Endothelial cell of umbilical vein (primary cell): Measurements from ENCODE around the gene LANCL2. TPM values are rescaled to one million over a fixed set of nuclear protein-coding genes. Genes with fewer than 3 reads are reported as not detected.

Experiments
- BruUV-seq: library from RNA; stranded (reverse); fragments of 400-500 nt; replicated peaks from 2 replicates; lab custom pipeline; 2021; lab: Mats Ljungman, UMichigan
- CTCF ChIA-PET: fragments of 300-600, 350-600 bp; sonication (Branson Sonifier 250); formaldehyde crosslinking; loops from one replicate; lab custom pipeline; 2021; ENCODE audit warnings: antibody characterized with exemption, inconsistent platforms; lab: Charles Lee
- POLR2A ChIA-PET: fragments of 300-600, 350-600 bp; sonication (Branson Sonifier 250); formaldehyde crosslinking; loops from one replicate; lab custom pipeline; 2021; ENCODE audit warnings: antibody characterized with exemption, inconsistent platforms; lab: Charles Lee
- DNase-seq: peaks from one replicate; pipeline ENCODE4 v3.0.0-alpha.2; 2011; ENCODE audit warnings: low read depth, low spot score
- FAIRE-seq: peaks from 2 replicates; lab custom pipeline; 2011; peaks lifted over from hg19 to GRCh38; lab: Jason Lieb, UNC
- H2AFZ ChIP-seq: 2 replicates; pipeline ENCODE4 v1.6.0; 2012; ENCODE audit warnings: low read depth, low read length, control low read depth, inconsistent platforms
- H3K27ac ChIP-seq: 2 replicates; pipeline ENCODE4 v1.5.1; 2011; ENCODE audit warnings: low read depth, mild to moderate bottlenecking, control low read depth, low read length, moderate library complexity; ENCODE audit not compliant: insufficient read depth
- H3K27me3 ChIP-seq, 2 experiments: 2 replicates each; pipeline versions ENCODE4 v1.6.0 to v1.6.1; 2011; ENCODE audit warnings: low read length in 2 of 2, mixed read lengths in 1 of 2; ENCODE audit not compliant: control insufficient read depth in 2 of 2, insufficient read depth in 2 of 2
- H3K36me3 ChIP-seq, 2 experiments: 2 replicates in 1 of 2; 3 replicates in 1 of 2; pipeline ENCODE4 v1.5.1; 2011; ENCODE audit warnings: low read length in 2 of 2, mild to moderate bottlenecking in 1 of 2, moderate library complexity in 1 of 2; ENCODE audit not compliant: control insufficient read depth in 2 of 2, insufficient read depth in 2 of 2; ENCODE audit errors: extremely low read depth in 1 of 2
- H3K4me1 ChIP-seq: 3 replicates; pipeline ENCODE4 v1.5.1; 2011; ENCODE audit warnings: mild to moderate bottlenecking, low read length; ENCODE audit not compliant: control insufficient read depth, insufficient read depth; ENCODE audit errors: extremely low read depth
- H3K4me2 ChIP-seq: 2 replicates; pipeline ENCODE4 v1.6.1; 2011; ENCODE audit warnings: low read length, control low read depth, mixed read lengths; ENCODE audit not compliant: insufficient read depth
- H3K4me3 ChIP-seq, 3 experiments: fragments of 200-600 bp in 1 of 3; sonication (generic), shearing (Covaris generic) in 1 of 3; replicated peaks in 1 of 3; 2 replicates each; pipeline ENCODE4 v1.5.1; 2011 to 2016; ENCODE audit warnings: control low read depth in 3 of 3, low read length in 3 of 3, mild to moderate bottlenecking in 2 of 3, inconsistent platforms in 1 of 3, low read depth in 1 of 3, moderate library complexity in 1 of 3; ENCODE audit not compliant: insufficient read depth in 1 of 3
- H3K79me2 ChIP-seq: 2 replicates; pipeline ENCODE4 v1.6.0; 2012; ENCODE audit warnings: low read length, inconsistent platforms; ENCODE audit not compliant: control insufficient read depth, insufficient read depth
- H3K9ac ChIP-seq: replicated peaks from 2 replicates; pipeline ENCODE3; 2011; ENCODE audit warnings: low read length, control low read depth; ENCODE audit not compliant: insufficient read depth; ENCODE audit errors: extremely low read depth
- H3K9me1 ChIP-seq: replicated peaks from 3 replicates; pipeline ENCODE4 v1.6.0; 2011; ENCODE audit warnings: mild to moderate bottlenecking, low read length; ENCODE audit not compliant: control insufficient read depth, insufficient read depth; ENCODE audit errors: extremely low read depth
- H3K9me3 ChIP-seq: replicated peaks from 2 replicates; pipeline ENCODE4 v1.5.1; 2012; ENCODE audit warnings: low read length, inconsistent platforms; ENCODE audit not compliant: control insufficient read depth, insufficient read depth
- H4K20me1 ChIP-seq: replicated peaks from 2 replicates; pipeline ENCODE3; 2011; ENCODE audit warnings: mild to moderate bottlenecking, low read length; ENCODE audit not compliant: control insufficient read depth, insufficient read depth; ENCODE audit errors: extremely low read depth
- EZH2 ChIP-seq: IDR thresholded peaks from 2 replicates; pipeline ENCODE4 v1.6.1; 2012; ENCODE audit warnings: borderline replicate concordance, low read depth, mild to moderate bottlenecking, moderate library complexity, low read length, inconsistent platforms; ENCODE audit not compliant: severe bottlenecking
- FOS ChIP-seq: IDR thresholded peaks from 2 replicates; pipeline ENCODE4 v1.6.1; 2011; ENCODE audit warnings: mild to moderate bottlenecking, low read length, moderate library complexity, borderline replicate concordance; ENCODE audit not compliant: insufficient read depth
- GATA2 ChIP-seq: IDR thresholded peaks from 2 replicates; pipeline ENCODE4 v1.7.0; 2011; ENCODE audit warnings: low read depth, mild to moderate bottlenecking, moderate library complexity, mixed read lengths, low read length; ENCODE audit not compliant: insufficient read length, insufficient read depth
- JUN ChIP-seq: IDR thresholded peaks from 2 replicates; pipeline ENCODE4 v1.6.1; 2011; ENCODE audit warnings: borderline replicate concordance, low read depth; ENCODE audit not compliant: insufficient read length, insufficient read depth
- MYC ChIP-seq: IDR thresholded peaks from one replicate; pipeline ENCODE4 v1.6.1; 2011; ENCODE audit warnings: mild to moderate bottlenecking, low read depth, low read length
- POLR2A ChIP-seq: IDR thresholded peaks from 2 replicates; pipeline ENCODE4 v1.6.1; 2012; ENCODE audit warnings: low read depth, mild to moderate bottlenecking, control low read depth, low read length
- POLR2AphosphoS5 ChIP-seq: IDR thresholded peaks from 2 replicates; pipeline ENCODE4 v1.6.1; 2012; ENCODE audit warnings: low read depth, mild to moderate bottlenecking, control low read depth, low read length, moderate library complexity; ENCODE audit not compliant: insufficient read depth
- dilution Hi-C: fragments of 300-500 bp; cut with MboI; formaldehyde crosslinking; loops from one replicate; pipeline ENCODE4 v1.15.0; 2019; ENCODE audit warnings: low sequenced_read_pairs; ENCODE audit not compliant: extremely low pct_ligation_motif_present
- intact Hi-C: fragments of 100-400 bp; cut with micrococcal nuclease; formaldehyde crosslinking; loops from one replicate; pipeline ENCODE4 v1.10.0; 2022
- polyA plus RNA-seq, 4 experiments: library from polyadenylated mRNA; depleted of rRNA in 3 of 4; stranded (reverse) in 3 of 4; unstranded in 1 of 4; fragments of >200 nt; gene quantifications; 2 replicates each; pipeline versions ENCODE4 v1.2.1 to v1.2.3, GENCODE V29; 2011 to 2012; ENCODE audit warnings: missing spikeins in 1 of 4
- total RNA-seq: library from RNA; stranded (reverse); gene quantifications from 2 replicates; pipeline ENCODE4 v1.2.3, GENCODE V29; 2021
- TF ChIP-seq, protein P1 (sequence below): IDR thresholded peaks from 2 replicates; pipeline ENCODE4 v1.6.1; 2011; ENCODE audit not compliant: insufficient read depth, insufficient read length
- TF ChIP-seq, protein P2 (sequence below), 2 donors: IDR thresholded peaks; 1 replicate in 1 of 2; 2 replicates in 1 of 2; pipeline ENCODE4 v1.5.1; 2011; ENCODE audit warnings: low read length in 2 of 2, mild to moderate bottlenecking in 2 of 2, moderate library complexity in 2 of 2, control low read depth in 1 of 2, inconsistent platforms in 1 of 2, low read depth in 1 of 2; ENCODE audit not compliant: insufficient read depth in 1 of 2; ENCODE audit errors: extremely low read depth in 1 of 2

The LANCL2 gene
- total and polyA plus RNA-seq, 2 donors (not counting 3 experiments of a cell fraction or from before 2014, with no cell fraction given): 19.2 to 25.3 TPM

- no TSS peak for BruUV-seq
- Histone ChIP-seq H3K4me2 (no peak overlapping the region), H3K9ac (no peak overlapping the region), H3K4me1 (peaks cover 7% of the 10 kb centered on the region), H3K4me3 (no peak overlapping the region), H3K27ac (no peak overlapping the region), H3K79me2 (no peaks in the 10 kb centered on the region), H3K27me3 (no peaks in the 10 kb centered on the region), H3K36me3 (no peaks in the 10 kb centered on the region), H4K20me1 (no peaks in the 10 kb centered on the region), H2AFZ (no peak overlapping the region), H3K9me1 (no peaks in the 10 kb centered on the region), H3K9me3 (no peaks in the 10 kb centered on the region)
- TF ChIP-seq POLR2AphosphoS5: no peak
- no peak for DNase-seq
- dilution Hi-C loops (no loop called here), intact Hi-C loops (no loop called here)
- POLR2A ChIA-PET: no interaction called here
- FAIRE-seq: no peak
- CTCF ChIA-PET: interaction anchor here (0.6 kb wide), 1 partner anchor 24 kb away, joined by 5 read pairs; no protein-coding TSS in a partner anchor
Observed at GRCh38 chr7:55440040-55440690, 75.0 kb downstream of the LANCL2 start.

DNA sequence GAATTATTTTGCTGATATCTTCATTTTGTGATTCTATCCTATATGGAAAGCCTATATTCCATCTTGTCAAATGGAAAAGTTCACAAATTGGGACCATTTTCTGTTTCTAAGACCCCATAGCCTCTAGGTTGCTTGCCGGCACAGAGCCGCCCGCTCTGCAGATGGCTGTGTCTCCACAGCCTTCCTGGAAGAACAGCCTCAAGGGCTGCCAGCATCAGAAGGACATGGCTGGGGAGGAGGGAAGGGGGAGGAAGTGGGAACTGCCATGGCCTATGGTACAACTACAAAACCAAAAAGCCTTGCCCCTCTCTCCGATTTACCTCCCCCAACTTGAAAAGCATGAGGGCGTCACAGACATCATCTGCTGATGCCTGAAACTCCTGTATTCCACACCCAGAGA lies 75.9 kb downstream of the LANCL2 start:
- dilution Hi-C loops: no loop called here
- no peak overlapping the region for H3K27ac ChIP-seq
- CTCF ChIA-PET: no interaction called here

More for the DNA sequence above, 75.9 kb downstream of the LANCL2 start:
- Histone ChIP-seq H4K20me1 (no peaks in the 10 kb centered on the region), H2AFZ (no peak overlapping the region), H3K27me3 (no peaks in the 10 kb centered on the region), H3K9me3 (no peaks in the 10 kb centered on the region), H3K4me3 (no peak overlapping the region), H3K4me1 (peaks cover 7% of the 10 kb centered on the region), H3K9ac (no peak overlapping the region), H3K36me3 (no peaks in the 10 kb centered on the region), H3K4me2 (no peak overlapping the region), H3K79me2 (no peaks in the 10 kb centered on the region), H3K9me1 (no peaks in the 10 kb centered on the region)
- no peak for DNase-seq
- TF ChIP-seq, protein P1, sequence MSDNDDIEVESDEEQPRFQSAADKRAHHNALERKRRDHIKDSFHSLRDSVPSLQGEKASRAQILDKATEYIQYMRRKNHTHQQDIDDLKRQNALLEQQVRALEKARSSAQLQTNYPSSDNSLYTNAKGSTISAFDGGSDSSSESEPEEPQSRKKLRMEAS: no peak
- TF ChIP-seq FOS: no peak
- TF ChIP-seq, protein P2, sequence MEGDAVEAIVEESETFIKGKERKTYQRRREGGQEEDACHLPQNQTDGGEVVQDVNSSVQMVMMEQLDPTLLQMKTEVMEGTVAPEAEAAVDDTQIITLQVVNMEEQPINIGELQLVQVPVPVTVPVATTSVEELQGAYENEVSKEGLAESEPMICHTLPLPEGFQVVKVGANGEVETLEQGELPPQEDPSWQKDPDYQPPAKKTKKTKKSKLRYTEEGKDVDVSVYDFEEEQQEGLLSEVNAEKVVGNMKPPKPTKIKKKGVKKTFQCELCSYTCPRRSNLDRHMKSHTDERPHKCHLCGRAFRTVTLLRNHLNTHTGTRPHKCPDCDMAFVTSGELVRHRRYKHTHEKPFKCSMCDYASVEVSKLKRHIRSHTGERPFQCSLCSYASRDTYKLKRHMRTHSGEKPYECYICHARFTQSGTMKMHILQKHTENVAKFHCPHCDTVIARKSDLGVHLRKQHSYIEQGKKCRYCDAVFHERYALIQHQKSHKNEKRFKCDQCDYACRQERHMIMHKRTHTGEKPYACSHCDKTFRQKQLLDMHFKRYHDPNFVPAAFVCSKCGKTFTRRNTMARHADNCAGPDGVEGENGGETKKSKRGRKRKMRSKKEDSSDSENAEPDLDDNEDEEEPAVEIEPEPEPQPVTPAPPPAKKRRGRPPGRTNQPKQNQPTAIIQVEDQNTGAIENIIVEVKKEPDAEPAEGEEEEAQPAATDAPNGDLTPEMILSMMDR (IDR thresholded peaks at IDR 0.05; ENCODE audit: extremely low read depth in 1 of 2, insufficient read depth in 1 of 2, low read depth in 1 of 2, low read length in 2 of 2): no peak
- TF ChIP-seq GATA2: no peak
- TF ChIP-seq JUN: no peak
- no peak for TF ChIP-seq MYC
- no peak for TF ChIP-seq POLR2A
- no peak for TF ChIP-seq EZH2
- TF ChIP-seq POLR2AphosphoS5: no peak
- no TSS peak for BruUV-seq
- intact Hi-C loops: no loop called here
- POLR2A ChIA-PET: no interaction called here
- FAIRE-seq: no peak
